Astrocyte (in vitro differentiated cells and primary cell): ENCODE data around the gene PCDHGA1. TPM values are rescaled to one million over a fixed set of nuclear protein-coding genes. Genes with fewer than 3 reads are reported as not detected.
A peak's percentile ranks its signal among the peaks of the same experiment; 100 is the strongest.

Source experiments
- DNase-seq: peaks from one replicate; pipeline ENCODE4 v3.0.0-alpha.2; 2010; ENCODE audit warnings: low read depth
- FAIRE-seq: peaks from 2 replicates; lab custom pipeline; 2011; peaks lifted over from hg19 to GRCh38; lab: Jason Lieb, UNC
- H2AFZ ChIP-seq: 2 replicates; pipeline ENCODE4 v1.6.0; 2012; ENCODE audit warnings: low read depth, low read length, inconsistent platforms
- H3K27ac ChIP-seq: 2 replicates; pipeline ENCODE4 v1.5.1; 2011; ENCODE audit warnings: low read depth, low read length, inconsistent platforms
- H3K27me3 ChIP-seq: 2 replicates; pipeline ENCODE4 v1.6.0; 2011; ENCODE audit warnings: low read length, inconsistent platforms; ENCODE audit not compliant: insufficient read depth
- H3K36me3 ChIP-seq: 2 replicates; pipeline ENCODE4 v1.5.1; 2011; ENCODE audit warnings: low read length, inconsistent platforms; ENCODE audit not compliant: insufficient read depth
- H3K4me1 ChIP-seq: 2 replicates; pipeline ENCODE4 v1.5.1; 2011; ENCODE audit warnings: low read length, inconsistent platforms; ENCODE audit not compliant: insufficient read depth
- H3K4me2 ChIP-seq: 2 replicates; pipeline ENCODE4 v1.6.0; 2012; ENCODE audit warnings: low read length, inconsistent platforms
- H3K4me3 ChIP-seq: 2 replicates; pipeline ENCODE4 v1.5.1; 2011; ENCODE audit warnings: low read depth, mild to moderate bottlenecking, low read length, inconsistent platforms; ENCODE audit not compliant: insufficient read depth
- H3K79me2 ChIP-seq: 2 replicates; pipeline ENCODE4 v1.6.0; 2012; ENCODE audit warnings: mild to moderate bottlenecking, low read length, inconsistent platforms; ENCODE audit not compliant: insufficient read depth
- H3K9ac ChIP-seq: 2 replicates; pipeline ENCODE4 v1.6.0; 2012; ENCODE audit warnings: mild to moderate bottlenecking, low read length, inconsistent platforms
- H3K9me3 ChIP-seq: 2 replicates; pipeline ENCODE4 v1.5.1; 2012; ENCODE audit warnings: low read depth, mild to moderate bottlenecking, low read length, inconsistent platforms; ENCODE audit not compliant: insufficient read depth
- H4K20me1 ChIP-seq: 2 replicates; pipeline ENCODE4 v1.6.0; 2012; ENCODE audit warnings: low read length, inconsistent platforms; ENCODE audit not compliant: insufficient read depth
- H3K27ac Mint-ChIP-seq: one replicate; pipeline ENCODE4 v1.8.0; 2021; ENCODE audit warnings: mild to moderate bottlenecking, mixed read lengths; ENCODE audit not compliant: unreplicated experiment
- H3K27me3 Mint-ChIP-seq: one replicate; pipeline ENCODE4 v1.8.0; 2021; ENCODE audit warnings: low read depth, mixed read lengths; ENCODE audit not compliant: unreplicated experiment
- H3K36me3 Mint-ChIP-seq: one replicate; pipeline ENCODE4 v1.8.0; 2021; ENCODE audit warnings: low read depth, mixed read lengths; ENCODE audit not compliant: unreplicated experiment
- H3K4me1 Mint-ChIP-seq: one replicate; pipeline ENCODE4 v1.8.0; 2021; ENCODE audit warnings: low read depth, mixed read lengths; ENCODE audit not compliant: unreplicated experiment
- H3K4me3 Mint-ChIP-seq: one replicate; pipeline ENCODE4 v1.8.0; 2021; ENCODE audit warnings: mild to moderate bottlenecking, moderate library complexity, mixed read lengths; ENCODE audit not compliant: unreplicated experiment
- H3K9me3 Mint-ChIP-seq: one replicate; pipeline ENCODE4 v1.8.0; 2021; ENCODE audit warnings: mild to moderate bottlenecking, mixed read lengths; ENCODE audit not compliant: unreplicated experiment
- EZH2 ChIP-seq: IDR thresholded peaks from 2 replicates; pipeline ENCODE4 v1.6.1; 2012; ENCODE audit warnings: mild to moderate bottlenecking, low read length, inconsistent platforms; ENCODE audit not compliant: insufficient read depth
- total RNA-seq: library from RNA; stranded (reverse); gene quantifications from 2 replicates; pipeline ENCODE4 v1.2.1, GENCODE V29; 2021
- TF ChIP-seq, protein P1 (sequence below): IDR thresholded peaks from 2 replicates; pipeline ENCODE4 v1.5.1; 2011; ENCODE audit warnings: low read depth, mild to moderate bottlenecking, inconsistent platforms, low read length, moderate library complexity; ENCODE audit not compliant: insufficient read depth

The PCDHGA1 gene
- total RNA-seq, 1 donor from 2014 or later = 0.27 TPM

DNA sequence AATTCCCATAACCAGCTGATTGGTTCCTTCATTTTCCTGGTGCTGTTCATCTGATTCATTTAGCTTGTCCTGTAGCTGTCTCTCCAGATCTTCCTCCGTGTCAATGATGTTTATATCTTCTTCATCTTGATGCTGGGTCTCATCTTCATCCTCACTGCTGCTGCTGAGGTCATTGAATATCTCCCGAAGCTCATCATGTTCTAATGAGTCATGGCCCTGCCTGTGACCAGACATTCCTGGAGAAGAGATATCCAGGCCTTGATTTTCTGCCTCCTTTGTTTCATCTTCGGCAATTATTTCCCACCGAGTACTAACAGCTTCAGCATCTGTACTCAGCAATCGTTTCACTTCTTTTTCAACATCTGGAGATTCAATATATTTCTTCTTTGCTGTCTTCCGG is 11.1 kb upstream of the PCDHGA1 start:
- Mint-ChIP-seq H3K36me3 (peaks cover 48% of the 10 kb centered on the region), H3K27ac (peak overlapping the region; percentile 100), H3K4me1 (peaks cover 7% of the 10 kb centered on the region), H3K9me3 (peaks cover 67% of the 10 kb centered on the region), H3K27me3 (no peaks in the 10 kb centered on the region), H3K4me3 (peak overlapping the region; percentile 98)
- Histone ChIP-seq H3K9me3 (peaks cover 27% of the 10 kb centered on the region), H3K79me2 (peaks cover 47% of the 10 kb centered on the region), H3K9ac (no peak overlapping the region), H2AFZ (no peak overlapping the region), H3K27ac (no peak overlapping the region), H3K4me1 (no peaks in the 10 kb centered on the region), H3K4me2 (peak overlapping the region; percentile 89), H3K4me3 (peak overlapping the region; percentile 89), H4K20me1 (peaks cover 20% of the 10 kb centered on the region), H3K36me3 (peaks cover 19% of the 10 kb centered on the region), H3K27me3 (no peaks in the 10 kb centered on the region)
- DNase-seq (no peak), FAIRE-seq (no peak)
- TF ChIP-seq, protein P1, sequence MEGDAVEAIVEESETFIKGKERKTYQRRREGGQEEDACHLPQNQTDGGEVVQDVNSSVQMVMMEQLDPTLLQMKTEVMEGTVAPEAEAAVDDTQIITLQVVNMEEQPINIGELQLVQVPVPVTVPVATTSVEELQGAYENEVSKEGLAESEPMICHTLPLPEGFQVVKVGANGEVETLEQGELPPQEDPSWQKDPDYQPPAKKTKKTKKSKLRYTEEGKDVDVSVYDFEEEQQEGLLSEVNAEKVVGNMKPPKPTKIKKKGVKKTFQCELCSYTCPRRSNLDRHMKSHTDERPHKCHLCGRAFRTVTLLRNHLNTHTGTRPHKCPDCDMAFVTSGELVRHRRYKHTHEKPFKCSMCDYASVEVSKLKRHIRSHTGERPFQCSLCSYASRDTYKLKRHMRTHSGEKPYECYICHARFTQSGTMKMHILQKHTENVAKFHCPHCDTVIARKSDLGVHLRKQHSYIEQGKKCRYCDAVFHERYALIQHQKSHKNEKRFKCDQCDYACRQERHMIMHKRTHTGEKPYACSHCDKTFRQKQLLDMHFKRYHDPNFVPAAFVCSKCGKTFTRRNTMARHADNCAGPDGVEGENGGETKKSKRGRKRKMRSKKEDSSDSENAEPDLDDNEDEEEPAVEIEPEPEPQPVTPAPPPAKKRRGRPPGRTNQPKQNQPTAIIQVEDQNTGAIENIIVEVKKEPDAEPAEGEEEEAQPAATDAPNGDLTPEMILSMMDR = no peak
- TF ChIP-seq EZH2 = no peak

DNA sequence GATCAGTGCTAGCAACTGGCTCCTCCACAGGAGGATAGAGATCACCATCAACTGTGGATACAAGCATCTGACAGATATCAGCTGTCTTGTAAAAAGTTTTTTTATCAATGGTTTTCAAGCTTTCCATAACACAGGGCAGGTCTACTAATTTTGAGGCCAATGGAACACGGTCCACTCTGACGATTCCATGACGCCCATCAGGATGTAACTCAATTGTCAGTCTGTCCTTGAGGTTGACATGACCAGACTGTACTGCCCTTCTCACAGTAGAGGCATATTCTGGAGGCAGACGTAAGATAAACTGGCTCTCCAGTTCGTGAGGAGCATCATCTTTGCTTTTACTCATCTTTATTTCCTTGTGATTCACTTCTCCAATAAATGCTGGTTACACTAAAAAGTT is 10.6 kb upstream of the PCDHGA1 start:
- H3K27me3 ChIP-seq = no peaks in the 10 kb centered on the region
- no peaks in the 10 kb centered on the region for H3K4me1 ChIP-seq
- peak overlapping the region; percentile 95 for H3K9ac ChIP-seq
- H3K36me3 ChIP-seq = peaks cover 19% of the 10 kb centered on the region
- no peak overlapping the region for H2AFZ ChIP-seq
- H3K4me3 Mint-ChIP-seq = peak overlapping the region; percentile 98
- H3K36me3 Mint-ChIP-seq = peaks cover 45% of the 10 kb centered on the region
- TF ChIP-seq, protein P1 = no peak
- no peak for TF ChIP-seq EZH2
- H3K4me1 Mint-ChIP-seq = peaks cover 7% of the 10 kb centered on the region
- peak overlapping the region; percentile 100 for H3K27ac Mint-ChIP-seq
- peaks cover 25% of the 10 kb centered on the region for H3K9me3 ChIP-seq
- peak overlapping the region; percentile 89 for H3K4me3 ChIP-seq
- no peaks in the 10 kb centered on the region for H3K27me3 Mint-ChIP-seq
- H3K79me2 ChIP-seq = peaks cover 43% of the 10 kb centered on the region
- H3K27ac ChIP-seq = no peak overlapping the region
- peaks cover 20% of the 10 kb centered on the region for H4K20me1 ChIP-seq
- DNase-seq (no peak), FAIRE-seq (no peak)
- H3K4me2 ChIP-seq = peak overlapping the region; percentile 89
- peaks cover 63% of the 10 kb centered on the region for H3K9me3 Mint-ChIP-seq
